ENCODE data around the gene RAB6A.

Gene RAB6A

GRCh38 chr11:73652856-73653559, 107.9 kb downstream of the RAB6A start:
- no peak for DNase-seq (ENCODE audit: low read depth)

DNA sequence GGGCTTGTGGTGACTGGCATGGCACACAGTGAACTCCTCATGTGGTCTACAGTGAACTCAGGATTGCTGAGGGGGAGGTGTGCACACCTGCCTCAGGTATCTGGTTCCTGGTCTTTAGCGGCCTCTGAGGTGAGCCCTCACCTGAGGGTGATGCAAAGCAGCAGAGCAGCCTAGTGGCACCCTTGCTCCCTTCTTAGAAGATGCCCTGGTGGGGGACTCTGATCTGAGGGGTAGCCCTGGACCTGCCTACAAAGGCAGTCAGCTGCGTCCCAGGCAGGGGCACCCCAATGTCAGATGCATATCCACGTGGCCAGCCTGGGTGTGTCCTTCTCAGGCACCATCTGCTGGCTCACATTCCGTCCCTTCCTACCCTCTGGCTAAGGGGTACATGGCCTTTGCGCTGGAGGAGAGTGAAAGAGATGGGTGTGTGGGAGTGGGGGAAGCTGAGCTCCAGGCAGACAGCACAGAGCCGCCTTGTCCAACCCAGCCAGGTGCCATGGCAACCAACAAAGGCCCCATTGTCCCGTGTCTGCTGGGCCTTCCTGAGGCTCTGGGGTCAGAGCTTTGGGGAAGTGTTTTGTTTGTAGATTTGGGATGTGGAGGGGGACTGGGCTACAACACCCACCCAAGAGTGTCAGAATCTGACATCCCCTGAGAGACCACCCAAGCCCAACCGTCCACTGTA, 108.7 kb downstream of the RAB6A start:
- DNase-seq (ENCODE audit: low read depth): no peak

DNA sequence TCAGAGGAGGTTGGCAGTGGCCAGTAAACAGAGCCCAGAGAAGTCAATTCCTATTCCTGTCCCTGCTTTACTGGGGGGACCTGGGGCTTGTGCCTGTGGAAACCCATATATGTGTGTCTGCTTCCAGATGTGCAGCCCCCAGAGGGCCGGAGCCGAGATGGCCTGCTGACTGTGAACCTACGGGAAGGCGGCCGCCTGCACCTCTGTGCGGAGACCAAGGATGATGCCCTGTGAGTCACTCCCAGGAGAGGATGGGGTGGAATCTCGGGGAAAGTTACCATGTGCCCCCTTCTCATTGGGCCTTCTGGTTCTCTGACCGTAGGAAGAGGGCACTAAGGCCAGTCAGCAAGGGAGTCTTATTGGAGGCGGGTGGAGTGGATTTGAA, 109.2 kb downstream of the RAB6A start:
- no peak for DNase-seq (ENCODE audit: low read depth)

- DNase-seq (ENCODE audit: low read depth): no peak
These were observed 109.6 kb downstream of the RAB6A start for GRCh38 chr11:73651252-73651651.

DNA sequence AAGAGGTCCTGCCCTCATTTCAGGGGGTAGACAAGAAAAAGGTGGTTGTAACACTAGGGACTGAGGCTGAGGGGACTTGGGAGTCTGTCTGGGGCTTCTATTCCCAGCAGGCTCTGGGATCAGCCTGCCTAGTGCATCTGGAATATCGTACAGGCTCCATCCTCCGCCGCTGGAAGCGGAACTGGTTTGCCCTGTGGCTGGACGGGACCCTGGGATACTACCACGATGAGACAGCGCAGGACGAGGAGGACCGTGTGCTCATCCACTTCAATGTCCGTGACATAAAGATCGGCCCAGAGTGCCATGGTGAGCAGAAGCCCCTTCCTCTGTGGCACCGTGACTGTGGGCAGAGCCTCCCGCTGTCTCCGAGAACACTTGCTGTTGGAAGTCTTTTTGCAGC, 110.5 kb downstream of the RAB6A start:
- DNase-seq (ENCODE audit: low read depth): no peak

DNA sequence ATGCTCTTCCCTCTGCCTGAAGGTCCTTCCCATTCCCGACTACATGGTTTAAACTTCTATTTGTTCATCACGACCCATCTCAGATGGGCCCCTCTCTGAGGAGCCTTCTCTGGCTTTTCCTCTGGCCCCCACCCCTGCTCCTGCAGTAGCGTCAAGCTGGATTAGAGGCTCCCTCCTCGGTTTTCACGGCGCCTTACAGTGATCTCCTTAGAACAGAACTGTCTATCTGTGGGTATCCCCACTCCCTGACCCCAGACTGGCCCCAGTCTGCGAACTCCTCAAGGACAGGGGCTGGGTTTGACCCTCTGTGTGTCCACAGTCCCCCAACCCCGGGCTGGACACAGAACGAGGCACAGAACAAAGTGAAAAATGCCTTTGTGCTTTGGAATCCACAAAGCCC, 111.7 kb downstream of the RAB6A start:
- no peak for DNase-seq (ENCODE audit: low read depth)

GRCh38 chr11:73648571-73649046, 112.3 kb downstream of the RAB6A start:
- no peak for DNase-seq (ENCODE audit: low read depth)

DNA sequence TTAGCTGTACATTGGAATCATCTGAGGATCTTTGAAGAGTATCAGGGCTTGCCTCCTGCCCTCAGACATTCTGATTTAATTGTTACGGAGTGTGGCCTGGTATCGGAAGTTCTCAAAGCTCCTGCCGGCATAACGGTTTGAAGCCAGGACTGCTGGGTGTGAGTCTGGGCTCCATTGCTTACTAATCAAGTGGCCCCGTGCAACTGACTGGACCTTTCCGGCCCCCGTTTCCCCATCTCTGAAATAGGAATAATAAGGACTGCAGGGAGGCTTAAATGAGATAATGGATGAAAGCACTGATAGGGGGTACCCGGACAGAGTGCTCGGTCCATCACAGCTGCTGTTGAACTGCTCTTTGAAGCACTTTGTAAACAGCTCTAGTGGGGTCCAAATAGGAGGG, 112.8 kb downstream of the RAB6A start:
- no peak for DNase-seq (ENCODE audit: low read depth)

- DNase-seq (ENCODE audit: low read depth): peak; percentile 82
These were observed 113.3 kb downstream of the RAB6A start for GRCh38 chr11:73647459-73648100.

DNA sequence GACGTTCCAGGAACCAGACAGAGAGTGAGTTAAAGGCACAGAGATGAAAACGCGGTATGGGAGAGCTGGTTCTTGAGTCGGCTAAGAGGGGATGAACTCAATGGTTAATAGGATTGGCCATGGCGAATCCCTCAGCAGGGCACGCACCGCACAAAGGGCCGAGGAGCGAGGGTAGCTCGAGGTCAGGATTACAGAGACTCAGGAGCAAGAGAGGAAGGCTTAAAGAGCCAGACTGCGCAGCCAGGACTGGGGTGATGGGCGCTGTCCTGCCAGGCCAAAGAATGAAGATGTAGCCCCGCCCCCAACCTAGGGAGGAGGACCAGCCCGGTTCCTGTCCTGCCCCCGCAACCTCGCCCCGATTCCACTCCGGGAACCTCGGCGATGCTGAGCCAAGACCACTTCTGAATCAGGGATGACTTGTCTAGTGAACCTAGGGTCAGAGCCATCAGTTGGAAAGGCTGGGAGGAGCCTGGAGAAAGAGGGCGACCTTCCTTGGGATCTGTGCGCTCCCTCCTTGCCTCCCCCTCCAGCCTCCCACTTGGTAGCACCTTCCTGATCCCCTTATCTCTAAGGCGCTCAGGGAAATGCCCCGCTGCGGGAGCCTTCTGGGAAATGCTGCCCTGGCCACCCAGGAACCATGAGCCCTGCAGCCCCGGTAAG, 114.8 kb downstream of the RAB6A start, which contains the start of gene PLEKHB1:
PLEKHB1 (plus strand) TSS at position 610 of the 660 bp plus-strand sequence; CDS start at position 638, 28 bp downstream.
- DNase-seq (ENCODE audit: low read depth): no peak

- no peak for DNase-seq (ENCODE audit: low read depth)
These were observed 115.5 kb downstream of the RAB6A start for GRCh38 chr11:73645121-73645969.

DNA sequence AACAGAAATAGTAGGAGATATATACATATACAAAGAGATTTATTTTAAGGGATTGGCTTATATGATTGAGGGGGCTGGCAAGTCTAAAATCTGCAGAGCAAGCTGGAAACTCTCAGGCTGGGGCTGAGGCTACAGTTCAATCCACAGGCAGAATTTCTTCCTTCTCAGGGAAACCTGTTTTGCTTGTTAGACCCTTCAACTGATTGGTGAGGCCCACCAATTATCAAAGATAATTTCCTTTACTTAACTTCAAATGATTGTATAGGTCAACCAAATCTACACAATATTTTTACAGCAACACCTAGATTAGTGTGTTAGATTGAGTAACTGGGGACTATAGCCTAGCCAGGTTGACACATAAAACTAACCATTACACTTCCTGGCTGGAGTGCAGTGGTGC, 119.2 kb downstream of the RAB6A start:
- no peak for DNase-seq (ENCODE audit: low read depth)

DNA sequence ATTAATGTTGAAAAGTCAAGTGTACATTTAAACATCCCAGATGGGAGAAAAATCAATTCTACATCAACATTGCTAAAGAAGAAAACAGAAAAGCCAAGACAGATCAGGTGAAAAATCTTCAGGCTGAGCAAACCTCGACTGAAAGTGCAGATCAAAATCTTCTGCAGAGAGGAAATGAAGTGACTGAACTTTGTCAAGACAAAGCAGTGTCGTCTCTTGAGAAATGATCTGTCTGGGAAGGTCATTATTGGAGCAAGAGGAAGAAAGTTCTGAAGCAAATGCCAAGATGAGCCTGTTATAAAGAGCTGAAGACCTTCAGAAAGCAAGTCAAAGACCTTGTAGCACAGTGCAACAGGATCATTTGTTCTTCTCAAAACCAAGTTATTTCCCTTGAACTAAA, 120.3 kb downstream of the RAB6A start:
- DNase-seq (ENCODE audit: low read depth): no peak

DNA sequence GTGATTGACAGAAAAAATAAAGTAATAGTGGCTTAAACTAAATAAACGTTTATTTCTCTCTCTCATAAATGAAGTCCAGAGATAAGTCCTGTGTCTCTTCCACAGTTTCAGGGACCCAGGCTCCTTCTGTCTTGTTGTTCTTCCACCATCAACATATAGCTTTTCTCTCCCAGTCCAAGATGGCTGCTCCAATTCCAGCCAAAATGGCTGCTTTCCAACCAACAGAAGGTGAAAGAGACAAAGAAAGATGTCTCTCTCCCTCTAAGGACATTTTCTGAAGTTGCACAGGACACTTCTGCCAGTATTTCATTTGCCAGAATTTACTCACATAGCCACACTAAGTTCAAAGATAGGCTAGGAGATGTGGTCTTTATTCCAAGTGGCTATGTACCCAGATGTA, 123.9 kb downstream of the RAB6A start:
- DNase-seq (ENCODE audit: low read depth): no peak

DNA sequence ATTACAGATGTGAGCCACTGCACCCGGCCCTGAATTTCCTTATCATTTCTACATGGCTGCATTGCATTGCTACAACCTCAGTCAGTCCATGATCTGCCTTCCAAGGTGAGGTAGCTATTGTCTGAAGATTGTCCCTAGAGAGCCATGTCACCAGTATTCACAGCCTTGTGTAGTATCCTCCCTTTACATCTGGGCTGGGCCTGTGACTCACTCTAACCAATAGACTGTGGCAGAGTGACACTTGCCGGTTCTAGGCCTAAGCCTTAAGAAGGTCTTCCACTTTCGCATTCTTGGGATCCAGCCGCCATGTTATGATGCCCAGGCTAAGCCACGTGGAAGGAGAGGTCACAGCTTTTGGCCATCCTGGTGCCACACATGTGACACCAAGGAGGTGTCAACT, 124.6 kb downstream of the RAB6A start:
- DNase-seq (ENCODE audit: low read depth): no peak

GRCh38 chr11:73635721-73636120, 125.2 kb downstream of the RAB6A start:
- DNase-seq (ENCODE audit: low read depth): no peak

DNA sequence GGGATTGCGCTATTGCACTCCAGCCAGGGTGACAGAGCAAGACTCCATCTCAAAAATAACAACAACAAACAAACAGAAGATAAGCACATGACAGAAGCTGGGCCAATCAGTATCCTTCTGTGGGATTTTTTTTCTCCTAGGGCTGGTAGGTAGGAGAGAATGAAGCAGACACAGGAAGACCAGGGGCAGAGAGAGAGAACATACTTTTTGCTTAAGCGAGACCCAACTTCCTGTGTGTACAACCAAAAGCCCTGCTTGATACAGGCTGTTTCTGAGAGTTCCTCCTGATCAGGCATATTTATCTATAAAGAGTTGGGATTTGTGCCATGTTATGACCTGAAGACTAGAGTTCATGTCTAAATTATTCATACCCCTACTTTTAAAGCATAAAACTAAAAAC, 126.9 kb downstream of the RAB6A start:
- DNase-seq (ENCODE audit: low read depth): no peak

- no peak for DNase-seq (ENCODE audit: low read depth)
These were observed 127.9 kb downstream of the RAB6A start for GRCh38 chr11:73632996-73633395.

- no peak for DNase-seq (ENCODE audit: low read depth)
These were observed 131.0 kb downstream of the RAB6A start for GRCh38 chr11:73629907-73630306.

GRCh38 chr11:73625696-73626318, 135.1 kb downstream of the RAB6A start:
- peak; percentile 19 for DNase-seq (ENCODE audit: low read depth)
